IMR-90 (cell line): ENCODE measurements around the gene VAT1. TPM values are rescaled to one million over a fixed set of nuclear protein-coding genes. Genes with fewer than 3 reads are reported as not detected.

Source experiments
- ATAC-seq: fragments of 200-7000 bp; cut with Tn5 transposase; 2 replicates; pipeline ENCODE4 v1.9.1; 2020; ENCODE audit warnings: low read depth, mild to moderate bottlenecking, moderate library complexity
- BruUV-seq: library from RNA; stranded (reverse); fragments of 400-500 nt; replicated peaks from 2 replicates; lab custom pipeline; 2021; lab: Mats Ljungman, UMichigan
- CTCF ChIA-PET: fragments of 300-600 bp; formaldehyde crosslinking; extraction: SDS; loops from one replicate; lab custom pipeline; 2021; ENCODE audit warnings: antibody characterized with exemption; lab: Yijun Ruan, JAX
- POLR2A ChIA-PET: fragments of 300-600 bp; sonication (Branson Sonifier 250); formaldehyde crosslinking; loops from one replicate; lab custom pipeline; 2022; ENCODE audit warnings: antibody characterized with exemption; ENCODE audit not compliant: unreplicated experiment; lab: Charles Lee
- DNase-seq: peaks from one replicate; pipeline ENCODE4 v3.0.0; 2013
- H2AFZ ChIP-seq: replicated peaks from 2 replicates; pipeline ENCODE3; 2013; ENCODE audit warnings: low read length, mild to moderate bottlenecking; ENCODE audit not compliant: poor library complexity
- H2AK5ac ChIP-seq: 2 replicates; pipeline ENCODE4 v1.6.1; 2013; ENCODE audit warnings: low read depth, low read length, inconsistent platforms
- H2AK9ac ChIP-seq: replicated peaks from 2 replicates; pipeline ENCODE3; 2013; ENCODE audit warnings: mild to moderate bottlenecking, low read depth, low read length, moderate library complexity; ENCODE audit not compliant: poor library complexity
- H2BK120ac ChIP-seq: 2 replicates; pipeline ENCODE4 v1.6.1; 2013; ENCODE audit warnings: low read depth, low read length, inconsistent platforms
- H2BK15ac ChIP-seq: 3 replicates; pipeline ENCODE4 v1.6.1; 2013; ENCODE audit warnings: low read depth, low read length, inconsistent platforms
- H2BK20ac ChIP-seq: 2 replicates; pipeline ENCODE4 v1.6.1; 2013; ENCODE audit warnings: low read depth, mild to moderate bottlenecking, inconsistent platforms, low read length, moderate library complexity
- H2BK5ac ChIP-seq: 2 replicates; pipeline ENCODE4 v1.6.1; 2013; ENCODE audit warnings: mild to moderate bottlenecking, low read depth, low read length, inconsistent platforms; ENCODE audit not compliant: poor library complexity, severe bottlenecking
- H3K14ac ChIP-seq: replicated peaks from 2 replicates; pipeline ENCODE4 v1.6.1; 2013; ENCODE audit warnings: low read depth, low read length, inconsistent platforms
- H3K18ac ChIP-seq: 2 replicates; pipeline ENCODE4 v1.6.1; 2013; ENCODE audit warnings: low read depth, low read length, control low read depth
- H3K23ac ChIP-seq: 2 replicates; pipeline ENCODE4 v1.6.1; 2013; ENCODE audit warnings: low read depth, low read length, inconsistent platforms
- H3K27ac ChIP-seq: 2 replicates; pipeline ENCODE4 v1.5.1; 2013; ENCODE audit warnings: mild to moderate bottlenecking, control low read depth, low read length; ENCODE audit not compliant: insufficient read depth
- H3K27me3 ChIP-seq: 2 replicates; pipeline ENCODE4 v1.6.1; 2013; ENCODE audit warnings: low read length; ENCODE audit not compliant: control insufficient read depth, insufficient read depth
- H3K36me3 ChIP-seq: 2 replicates; pipeline ENCODE4 v1.6.1; 2013; ENCODE audit warnings: low read length, mixed read lengths; ENCODE audit not compliant: control insufficient read depth, insufficient read depth
- H3K4ac ChIP-seq: 2 replicates; pipeline ENCODE4 v1.6.1; 2013; ENCODE audit warnings: low read depth, low read length, inconsistent platforms
- H3K4me1 ChIP-seq: 2 replicates; pipeline ENCODE4 v1.6.1; 2013; ENCODE audit warnings: low read length, mixed read lengths; ENCODE audit not compliant: control insufficient read depth, insufficient read depth
- H3K4me2 ChIP-seq: 2 replicates; pipeline ENCODE4 v1.6.1; 2013; ENCODE audit warnings: low read depth, mild to moderate bottlenecking, control low read depth, low read length, moderate library complexity
- H3K4me3 ChIP-seq: 2 replicates; pipeline ENCODE4 v1.5.1; 2013; ENCODE audit warnings: low read depth, mild to moderate bottlenecking, control low read depth, low read length, moderate library complexity; ENCODE audit not compliant: insufficient read depth
- H3K56ac ChIP-seq: 2 replicates; pipeline ENCODE4 v1.6.1; 2013; ENCODE audit warnings: low read length, inconsistent platforms; ENCODE audit not compliant: insufficient read depth; ENCODE audit errors: extremely low read depth
- H3K79me1 ChIP-seq, 2 experiments: 2 replicates each; pipeline ENCODE4 v1.6.1; 2013; ENCODE audit warnings: low read length in 2 of 2, inconsistent platforms in 1 of 2, low read depth in 1 of 2
- H3K9ac ChIP-seq: 2 replicates; pipeline ENCODE4 v1.6.1; 2013; ENCODE audit warnings: low read depth, low read length, control low read depth
- H3K9me1 ChIP-seq: 2 replicates; pipeline ENCODE4 v1.6.1; 2013; ENCODE audit warnings: low read length, inconsistent platforms; ENCODE audit not compliant: insufficient read depth
- H3K9me3 ChIP-seq: 2 replicates; pipeline ENCODE4 v1.6.1; 2013; ENCODE audit warnings: low read length; ENCODE audit not compliant: control insufficient read depth, insufficient read depth
- H4K20me1 ChIP-seq: 2 replicates; pipeline ENCODE4 v1.6.1; 2013; ENCODE audit warnings: low read length, inconsistent platforms; ENCODE audit not compliant: insufficient read depth
- H4K5ac ChIP-seq: 2 replicates; pipeline ENCODE4 v1.6.1; 2013; ENCODE audit warnings: mild to moderate bottlenecking, low read depth, low read length, control low read depth
- H4K8ac ChIP-seq, 2 experiments: 2 replicates each; pipeline ENCODE4 v1.6.1; 2013; ENCODE audit warnings: low read depth in 2 of 2, low read length in 2 of 2, control low read depth in 1 of 2, inconsistent platforms in 1 of 2
- H4K91ac ChIP-seq: 2 replicates; pipeline ENCODE4 v1.6.1; 2013; ENCODE audit warnings: low read depth, low read length, inconsistent platforms; ENCODE audit not compliant: insufficient read depth
- CHD1 ChIP-seq: IDR thresholded peaks from 2 replicates; pipeline ENCODE4 v1.6.1; 2012; ENCODE audit warnings: low read depth, low read length, improper control_type of control experiment
- ELK1 ChIP-seq: fragments of 150-350 bp; IDR thresholded peaks from 2 replicates; pipeline ENCODE4 v1.6.1; 2016; ENCODE audit warnings: low read depth, mild to moderate bottlenecking, low read length, moderate library complexity, borderline replicate concordance
- MAZ ChIP-seq: IDR thresholded peaks from 2 replicates; pipeline ENCODE4 v1.6.1; 2012; ENCODE audit warnings: low read depth, mild to moderate bottlenecking, low read length, improper control_type of control experiment, moderate library complexity, borderline replicate concordance
- MXI1 ChIP-seq: IDR thresholded peaks from 2 replicates; pipeline ENCODE4 v1.6.1; 2012; ENCODE audit warnings: low read depth, mild to moderate bottlenecking, low read length, moderate library complexity, borderline replicate concordance
- POLR2A ChIP-seq: IDR thresholded peaks from 2 replicates; pipeline ENCODE4 v1.6.1; 2012; ENCODE audit warnings: mild to moderate bottlenecking, low read depth, low read length
- RFX5 ChIP-seq: IDR thresholded peaks from 2 replicates; pipeline ENCODE4 v1.8.0; 2012; ENCODE audit warnings: low read depth, mild to moderate bottlenecking, low read length, moderate library complexity
- WGBS, 2 experiments: methylation state at CpG; one replicate each; pipeline versions ENCODE4 v1.1.5 to v1.1.7; 2013; ENCODE audit warnings: missing lambda C conversion rate in 2 of 2; ENCODE audit not compliant: insufficient read length in 1 of 2; ENCODE audit errors: extremely low coverage in 2 of 2; 5-methylcytosine and 5-hydroxymethylcytosine counted together
- dilution Hi-C: fragments of 300-500 bp; cut with HindIII; formaldehyde crosslinking; loops from one replicate; pipeline ENCODE4 v1.14.3; 2018; ENCODE audit warnings: low sequenced_read_pairs; ENCODE audit not compliant: unreplicated experiment
- in situ Hi-C: fragments of 300-500 bp; cut with MboI; formaldehyde crosslinking; loops from 3 replicates; pipeline ENCODE4 v1.14.3; 2019; ENCODE audit warnings: low sequenced_read_pairs, inconsistent platforms, mixed read lengths
- intact Hi-C: fragments of 100-400 bp; cut with micrococcal nuclease; formaldehyde crosslinking; loops from 2 replicates; pipeline ENCODE4 v1.10.0; 2022
- polyA plus RNA-seq, 3 experiments: library from polyadenylated mRNA; depleted of rRNA; stranded (reverse); fragments of >200 nt; gene quantifications; 2 replicates each; pipeline ENCODE4 v1.2.3, GENCODE V29; 2012; ENCODE audit warnings: low replicate concordance in 1 of 3
- total RNA-seq: library from RNA; depleted of rRNA; stranded (reverse); fragments of >200 nt; gene quantifications from 2 replicates; pipeline ENCODE4 v1.2.3, GENCODE V29; 2012

Gene VAT1
- total and polyA plus RNA-seq, 2 of the 4 experiments (the other 2 are of a cell fraction): 97.3 to 101 TPM

- ChIA-PET POLR2A (interaction anchor here (2.0 kb wide), 1 partner anchor 18 kb away, joined by 6 read pairs; the partner anchor contains the start of gene RPL27), CTCF (interaction anchor here (1.3 kb wide), 1 partner anchor 18 kb away, joined by 3 read pairs; the partner anchor contains the start of gene RPL27)
- Histone ChIP-seq H2BK5ac (peak within 1 kb of the TSS; percentile 60), H3K9me3 (no peaks in the 10 kb centered on the region), H4K8ac (peak within 1 kb of the TSS; percentile 88 to 96), H3K4me3 (peak within 1 kb of the TSS; percentile 76), H4K5ac (peak within 1 kb of the TSS; percentile 74), H2AK5ac (peak within 1 kb of the TSS; percentile 88), H3K27ac (peak within 1 kb of the TSS; percentile 74), H2BK20ac (peak within 1 kb of the TSS; percentile 50; the same call in 1 of the 2 replicates), H2BK15ac (peak within 1 kb of the TSS; percentile 93), H2AFZ (peak within 1 kb of the TSS; percentile 99), H4K20me1 (peaks cover 10% of the 10 kb centered on the region; the same call in 1 of the 2 replicates), H3K4ac (peak within 1 kb of the TSS; percentile 88), H3K9me1 (peaks cover 18% of the 10 kb centered on the region), H2AK9ac (peak within 1 kb of the TSS; percentile 99), H4K91ac (peak within 1 kb of the TSS; percentile 89), H3K27me3 (no peaks in the 10 kb centered on the region), H3K9ac (peak within 1 kb of the TSS; percentile 76), H3K4me1 (peaks cover 6% of the 10 kb centered on the region), H2BK120ac (peak within 1 kb of the TSS; percentile 74), H3K36me3 (no peaks in the 10 kb centered on the region; the same call in 1 of the 2 replicates), H3K18ac (peak within 1 kb of the TSS; percentile 73), H3K56ac (peak within 1 kb of the TSS; percentile 95), H3K14ac (peak within 1 kb of the TSS; percentile 81), H3K4me2 (peak within 1 kb of the TSS; percentile 99), H3K79me1 (peaks cover 0 to 48% of the 10 kb centered on the region in 2 experiments; a peak in 3 of 4 replicates), H3K23ac (peak within 1 kb of the TSS; percentile 92)
- WGBS, 2 experiments: 0% methylated on average over 1 of the region's 21 CpGs; no CpG with 5 or more reads in 1 of the 2 experiments
- in situ Hi-C loops: loop anchor here (25.0 kb wide), 1 partner anchor 383 kb away; no protein-coding TSS in a partner anchor
- TF ChIP-seq POLR2A: 0 out of 2 replicates have a peak, but pooled peaks have one; percentile 12
- no peak for TF ChIP-seq MAZ
- TF ChIP-seq MXI1: no peak
- no peak for TF ChIP-seq CHD1
- no peak for TF ChIP-seq RFX5
- TF ChIP-seq ELK1: peak; percentile 32; the same call in 1 of the 2 replicates
- DNase-seq (peak; percentile 48), ATAC-seq (peak; percentile 73)
- dilution Hi-C loops: no loop called here
- intact Hi-C loops: no loop called here
- no TSS peak for BruUV-seq
These were observed 42.5 kb downstream of the VAT1 start, which contains the start of gene PTGES3L for GRCh38 chr17:42979511-42980273. Gene PTGES3L (minus strand): TSS chr17:42980080. CDS start chr17:42980053, 27 bp downstream.
